Transverse colon (tissue), 4 donors: ENCODE measurements around the gene ANGPTL4. TPM values are rescaled to one million over a fixed set of nuclear protein-coding genes. Genes with fewer than 3 reads are reported as not detected.

Experiments
- DNase-seq: peaks from one replicate; pipeline ENCODE4 v3.0.0-alpha.2; 2019
- H3K27ac ChIP-seq, 4 donors: fragments of 200-600 bp; sonication (generic); 2 replicates each; pipeline ENCODE4 v1.5.1; 2016 to 2018; ENCODE audit warnings: inconsistent platforms in 4 of 4
- H3K27me3 ChIP-seq: fragments of 200-600 bp; sonication (generic); 2 replicates; pipeline ENCODE4 v1.5.1; 2017; ENCODE audit warnings: inconsistent platforms
- H3K36me3 ChIP-seq, 4 donors: fragments of 200-600 bp; sonication (generic); 2 replicates each; pipeline ENCODE4 v1.5.1; 2017 to 2019; ENCODE audit warnings: inconsistent platforms in 4 of 4
- H3K4me1 ChIP-seq, 4 donors: fragments of 200-600 bp; sonication (generic); 2 replicates each; pipeline ENCODE4 v1.5.1; 2017 to 2020; ENCODE audit warnings: inconsistent platforms in 4 of 4
- H3K4me3 ChIP-seq, 4 donors: fragments of 200-600 bp; sonication (generic); 1 replicate in 1 of 4; 2 replicates in 3 of 4; pipeline versions ENCODE4 v1.5.1 to v1.6.1; 2017 to 2019; ENCODE audit warnings: inconsistent platforms in 4 of 4
- H3K9me3 ChIP-seq, 2 donors: fragments of 200-600 bp; sonication (generic); 2 replicates each; pipeline ENCODE4 v1.5.1; 2017 to 2019; ENCODE audit warnings: inconsistent platforms in 2 of 2
- CTCF ChIP-seq, 5 experiments: fragments of 200-600 bp in 3 of 5; fragments of 450-650 bp in 2 of 5; sonication (generic) in 3 of 5; IDR thresholded peaks; 1 replicate in 2 of 5; 2 replicates in 3 of 5; pipeline ENCODE4 v1.5.1; 2016 to 2017; ENCODE audit warnings: antibody characterized with exemption in 5 of 5, inconsistent platforms in 3 of 5, mild to moderate bottlenecking in 2 of 5, moderate library complexity in 1 of 5
- EP300 ChIP-seq: sonication (generic); formaldehyde crosslinking; IDR thresholded peaks from one replicate; pipeline ENCODE4 v1.6.1; 2017; ENCODE audit warnings: antibody characterized with exemption, low read depth
- POLR2A ChIP-seq: fragments of 450-650 bp; IDR thresholded peaks from one replicate; pipeline ENCODE4 v1.6.1; 2016; ENCODE audit warnings: antibody characterized with exemption, mild to moderate bottlenecking, moderate library complexity
- POLR2AphosphoS5 ChIP-seq, 3 donors: sonication (generic); formaldehyde crosslinking; IDR thresholded peaks; one replicate each; pipeline ENCODE4 v1.6.1; 2016; ENCODE audit warnings: antibody characterized with exemption in 3 of 3
- whole genome bisulfite sequencing, 2 donors: methylation state at CpG; one replicate each; pipeline ENCODE4 v1.1.5; 2018; ENCODE audit warnings: low coverage in 1 of 2; 5-methylcytosine and 5-hydroxymethylcytosine counted together
- in situ Hi-C, 4 donors: fragments of 200-750 bp; cut with MboI; loops; one replicate each; pipeline versions ENCODE4 v1.15.0 to v1.15.1; 2017; ENCODE audit warnings: low sequenced_read_pairs in 3 of 4, low pct_ligation_motif_present in 1 of 4, low pct_unique_long_range_greater_than_20kb in 1 of 4
- intact Hi-C: fragments of 100-400 bp; cut with DNase I; formaldehyde crosslinking; loops from one replicate; pipeline ENCODE4 v1.15.1; 2023; ENCODE audit warnings: low total_unique reads
- total RNA-seq, 4 donors: library from RNA; depleted of rRNA; stranded (reverse); fragments of >200 nt; gene quantifications; one replicate each; pipeline ENCODE4 v1.1.0, GENCODE V29; 2016

The ANGPTL4 gene
- total RNA-seq, 4 donors from 2014 or later = 2.3 to 123 (median 10.3) TPM

DNA sequence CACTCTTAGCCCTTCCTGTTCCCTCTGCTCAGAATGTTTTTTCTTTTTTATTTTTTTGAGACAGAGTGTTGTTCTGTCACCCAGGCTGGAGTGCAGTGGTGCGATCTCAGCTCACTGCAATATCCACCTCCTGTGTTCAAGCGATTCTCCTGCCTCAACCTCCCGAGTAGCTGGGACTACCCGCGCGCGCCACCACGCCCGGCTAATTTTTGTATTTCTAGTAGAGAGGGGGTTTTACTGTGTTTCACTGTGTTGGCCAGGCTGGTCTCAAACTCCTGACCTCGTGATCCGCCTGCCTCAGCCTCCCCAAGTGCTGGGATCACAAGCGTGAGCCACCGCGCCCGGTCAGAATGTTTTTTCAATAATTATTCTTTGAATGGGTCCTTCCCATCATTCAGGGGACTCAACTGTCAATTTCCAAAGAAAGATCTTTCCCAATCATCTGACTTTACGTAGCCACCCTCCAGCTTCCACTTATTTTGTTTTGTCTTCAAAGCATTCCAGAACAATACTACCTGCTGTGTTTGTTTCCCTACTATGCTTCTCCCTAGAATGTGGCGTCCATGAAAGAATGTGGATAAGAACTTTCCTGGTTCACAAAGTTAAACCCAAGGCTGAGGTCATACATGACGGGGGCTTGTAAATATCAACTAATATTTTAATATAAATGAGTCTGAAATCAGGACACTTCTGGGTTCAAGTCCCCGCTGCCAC is 44.0 kb upstream of the ANGPTL4 start:
- intact Hi-C loops = no loop called here
- DNase-seq = no peak
- WGBS, 2 donors = 65 to 84% methylated on average over 5 to 19 of the region's 19 CpGs
- H3K4me1 ChIP-seq = peaks cover 20 to 29% (median 24%) of the 10 kb centered on the region in 4 donors
- H3K9me3 ChIP-seq = no peaks in the 10 kb centered on the region
- H3K27ac ChIP-seq = peak overlapping the region; percentile 90 to 96 (median 94)
- H3K36me3 ChIP-seq = peaks cover 0 to 7% (median 0%) of the 10 kb centered on the region in 4 donors
- H3K4me3 ChIP-seq = peak overlapping the region in 3 of 4 donors; percentile 76 to 88 (median 86)
- in situ Hi-C loops = loop anchor here in 1 of 4 donors (5.0 kb wide), 1 partner anchor 53 kb away; no protein-coding TSS in a partner anchor
- H3K27me3 ChIP-seq = no peaks in the 10 kb centered on the region
- TF ChIP-seq EP300 (no peak), POLR2AphosphoS5 (IDR thresholded peaks at IDR 0.05) (no peak), POLR2A (no peak)

DNA sequence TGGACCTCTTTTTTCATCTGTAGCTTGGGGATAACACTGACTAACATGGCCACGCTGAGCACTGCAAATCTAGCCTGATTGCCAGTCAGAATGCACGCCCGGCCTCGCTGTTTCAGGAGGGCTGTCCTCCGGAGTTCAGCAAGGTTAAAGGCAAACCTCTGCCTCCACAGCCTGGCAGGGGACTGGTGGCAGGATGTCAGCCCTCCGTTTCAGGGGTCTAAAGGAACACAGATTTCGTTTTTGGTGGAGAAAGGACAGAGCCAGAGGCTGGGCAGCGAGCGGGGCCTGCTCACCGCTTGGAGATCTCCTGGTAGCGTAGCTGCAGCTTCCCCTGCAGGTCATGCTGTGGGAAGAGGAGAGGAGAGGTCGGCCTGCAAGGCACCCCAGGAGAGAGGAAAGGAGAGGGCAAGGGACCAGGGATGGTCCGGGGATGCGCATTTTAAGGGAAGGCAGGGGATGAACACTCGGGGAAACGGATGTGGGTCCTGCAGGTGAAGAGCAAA is 43.3 kb upstream of the ANGPTL4 start:
- 2% methylated on average over 13 of the region's 16 CpGs; no CpG with 5 or more reads in 1 of the 2 donors for WGBS, 2 donors
- H3K4me1 ChIP-seq = peaks cover 20 to 29% (median 24%) of the 10 kb centered on the region in 4 donors
- intact Hi-C loops = no loop called here
- H3K27me3 ChIP-seq = no peaks in the 10 kb centered on the region
- no peak for TF ChIP-seq POLR2AphosphoS5 (IDR thresholded peaks at IDR 0.05)
- no peak for TF ChIP-seq EP300
- TF ChIP-seq POLR2A = no peak
- TF ChIP-seq CTCF (IDR thresholded peaks at IDR 0.05) = no peak
- in situ Hi-C loops = loop anchor here in 1 of 4 donors (5.0 kb wide), 1 partner anchor 53 kb away; no protein-coding TSS in a partner anchor
- H3K4me3 ChIP-seq = peak overlapping the region; percentile 55 to 88 (median 81)
- H3K27ac ChIP-seq = peak overlapping the region; percentile 90 to 96 (median 94)
- no peak for DNase-seq
- no peaks in the 10 kb centered on the region for H3K9me3 ChIP-seq
- peaks cover 0 to under 1% (median 0%) of the 10 kb centered on the region in 4 donors for H3K36me3 ChIP-seq

DNA sequence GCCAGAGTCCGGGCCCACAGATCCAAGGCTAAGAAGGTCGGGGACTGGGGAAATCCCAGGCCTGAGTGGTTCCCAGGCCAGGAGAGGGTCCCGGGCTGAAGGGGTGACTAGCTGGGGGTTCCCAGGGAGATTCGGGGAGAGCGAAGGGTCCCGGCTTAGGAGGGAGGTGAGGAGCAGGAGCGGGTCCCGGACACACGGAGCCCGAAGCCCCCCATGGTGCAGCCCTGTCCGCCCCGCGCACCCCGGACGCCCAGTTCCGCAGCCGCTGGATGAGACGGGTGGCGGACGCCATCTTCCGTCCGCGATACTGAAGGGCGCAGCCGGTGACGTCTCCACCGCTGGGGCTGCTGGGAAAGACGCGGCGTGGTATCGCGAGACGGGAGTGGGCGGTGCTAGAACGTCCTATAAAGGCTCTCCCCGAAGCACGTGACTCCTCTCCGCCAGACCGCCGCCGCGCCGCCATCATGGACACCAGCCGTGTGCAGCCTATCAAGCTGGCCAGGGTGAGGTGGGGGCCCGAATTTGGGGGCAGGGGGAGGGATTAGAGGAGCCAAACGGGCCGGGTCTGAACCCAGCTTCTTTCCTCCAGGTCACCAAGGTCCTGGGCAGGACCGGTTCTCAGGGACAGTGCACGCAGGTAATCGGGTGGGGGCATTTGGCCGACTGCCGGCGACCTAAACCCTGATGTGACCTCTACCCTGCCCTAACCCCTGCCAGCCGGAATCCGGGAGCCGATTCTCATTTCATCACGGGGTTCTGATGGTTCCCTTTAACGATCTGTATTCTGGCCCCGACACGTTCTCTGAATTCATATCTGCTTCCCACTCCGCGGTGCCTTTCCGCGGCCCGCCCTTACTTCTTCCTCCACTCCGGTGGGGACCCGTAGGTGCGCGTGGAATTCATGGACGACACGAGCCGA is 42.6 kb upstream of the ANGPTL4 start, which contains the start of the genes NDUFA7 and RPS28:
Gene NDUFA7, minus strand, starts transcription at position 309 of the 919 bp plus-strand sequence. Its CDS starts 17 bp downstream, at position 292.
Gene RPS28, plus strand, starts transcription at position 430 of the 919 bp plus-strand sequence. Its CDS starts 35 bp downstream, at position 465.
- TF ChIP-seq CTCF (IDR thresholded peaks at IDR 0.05) (peak in 3 of 5 experiments; percentile 17 to 36 (median 32)), EP300 (no peak), POLR2A (peak; percentile 97), POLR2AphosphoS5 (IDR thresholded peaks at IDR 0.05) (peak; percentile 97 to 99 (median 98))
- no peaks in the 10 kb centered on the region for H3K36me3 ChIP-seq
- peak; percentile 98 for DNase-seq
- intact Hi-C loops = no loop called here
- H3K4me3 ChIP-seq = peak within 1 kb of the TSS; percentile 76 to 99 (median 87)
- no peaks in the 10 kb centered on the region for H3K9me3 ChIP-seq
- H3K27ac ChIP-seq = peak within 1 kb of the TSS; percentile 90 to 96 (median 94)
- WGBS, 2 donors = 0% methylated on average over 61 of the region's 72 CpGs; no CpG with 5 or more reads in 1 of the 2 donors
- in situ Hi-C loops = loop anchor here in 1 of 4 donors (5.0 kb wide), 1 partner anchor 54 kb away; no protein-coding TSS in a partner anchor
- H3K4me1 ChIP-seq = peaks cover 20 to 29% (median 24%) of the 10 kb centered on the region in 4 donors
- H3K27me3 ChIP-seq = no peaks in the 10 kb centered on the region

GRCh38 chr19:8321986-8322637 is 41.8 kb upstream of the ANGPTL4 start:
- Histone ChIP-seq H3K27me3 (no peaks in the 10 kb centered on the region), H3K4me3 (peak overlapping the region; percentile 76 to 99 (median 87)), H3K27ac (peak overlapping the region; percentile 90 to 96 (median 94)), H3K9me3 (no peaks in the 10 kb centered on the region), H3K36me3 (no peaks in the 10 kb centered on the region), H3K4me1 (peaks cover 20 to 29% (median 24%) of the 10 kb centered on the region in 4 donors)
- 11% methylated on average over 30 of the region's 30 CpGs; no CpG with 5 or more reads in 1 of the 2 donors for WGBS, 2 donors
- no peak for DNase-seq
- in situ Hi-C loops (loop anchor here in 1 of 4 donors (5.0 kb wide), 1 partner anchor 55 kb away; no protein-coding TSS in a partner anchor), intact Hi-C loops (no loop called here)
- no peak for TF ChIP-seq EP300
- no peak for TF ChIP-seq POLR2A
- TF ChIP-seq POLR2AphosphoS5 (IDR thresholded peaks at IDR 0.05) = no peak
- TF ChIP-seq CTCF (IDR thresholded peaks at IDR 0.05) = no peak
